ENCODE results near the gene CA11.

The CA11 gene

GRCh38 chr19:48614436-48615230 is 31.4 kb downstream of the CA11 start, which contains the start of gene FAM83E:
Gene FAM83E (minus strand): TSS chr19:48615076. CDS start chr19:48613372, 1,704 bp downstream.
- no peak for DNase-seq (ENCODE audit: low read depth in 3 of 3, low spot score in 1 of 3)

DNA sequence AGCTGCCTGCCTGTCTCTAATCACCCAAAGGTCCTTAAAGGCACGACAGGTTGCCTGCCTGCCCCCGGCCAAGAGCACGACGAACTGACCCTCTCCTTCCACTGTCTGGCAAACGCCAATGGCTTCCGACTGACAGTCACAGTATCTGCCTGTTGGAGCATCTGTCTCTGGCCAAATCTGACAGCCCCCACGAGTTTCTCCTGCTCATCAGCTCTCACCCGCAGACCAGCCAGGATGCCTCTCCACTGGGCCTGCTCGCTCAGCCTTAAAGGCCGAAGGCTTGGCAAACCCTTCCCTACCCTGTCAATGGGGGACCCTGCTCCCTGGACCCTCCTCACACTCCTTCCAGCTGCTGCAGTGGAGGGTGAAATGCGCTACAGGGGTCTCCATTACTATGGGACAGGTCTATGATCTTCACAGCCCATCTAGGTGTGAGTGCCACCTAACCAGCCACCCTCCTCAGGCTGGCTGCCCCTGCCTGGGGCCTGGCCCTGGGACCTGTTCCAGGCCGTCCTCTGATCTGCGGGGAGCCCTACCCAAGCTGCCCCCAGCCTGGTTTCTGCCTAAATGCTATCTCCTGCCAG is 32.0 kb downstream of the CA11 start:
- DNase-seq (ENCODE audit: low read depth in 3 of 3, low spot score in 1 of 3), result no peak

DNA sequence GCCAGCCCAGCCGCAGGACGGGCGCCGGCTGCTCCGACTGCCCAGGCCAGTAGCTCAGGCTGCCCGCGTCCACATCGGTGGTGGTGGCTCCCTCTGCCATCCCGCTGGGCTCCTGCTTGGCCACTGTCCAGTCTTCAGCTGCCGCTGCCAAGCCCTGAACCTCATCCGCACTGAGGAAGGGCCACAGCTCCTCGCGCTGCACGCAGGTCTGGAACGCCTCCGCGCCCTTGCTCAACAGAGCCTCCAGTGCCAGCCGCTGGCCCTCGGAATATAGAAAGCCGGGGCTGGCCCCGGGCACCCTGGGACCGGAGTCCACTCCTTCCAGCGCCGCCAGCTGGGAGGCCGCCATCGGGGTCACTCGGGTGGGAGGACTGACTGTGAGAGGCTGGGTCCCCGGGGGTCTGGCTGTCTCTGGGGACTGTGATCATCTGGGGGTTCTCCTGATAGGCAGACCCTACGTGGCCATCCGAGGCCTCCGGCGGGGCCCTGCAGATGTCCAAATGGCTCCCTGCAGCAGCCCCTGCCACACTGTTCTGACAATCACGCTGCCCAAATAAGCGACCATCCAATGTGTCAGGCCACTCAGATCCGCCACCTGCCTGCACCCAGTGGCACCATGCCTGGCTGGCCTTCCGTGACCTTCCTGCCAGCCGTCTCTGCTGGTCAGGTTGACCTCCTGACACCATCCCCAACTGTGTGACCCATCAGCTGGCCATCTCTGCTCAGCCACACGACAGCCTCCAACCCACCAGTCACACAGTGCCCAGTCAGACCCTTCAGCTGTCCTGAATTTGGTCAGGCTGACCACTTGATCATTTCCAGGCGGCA is 32.7 kb downstream of the CA11 start:
- no peak for DNase-seq (ENCODE audit: low read depth in 3 of 3, low spot score in 1 of 3)

GRCh38 chr19:48611872-48612271 is 34.1 kb downstream of the CA11 start:
- DNase-seq (ENCODE audit: low read depth in 3 of 3, low spot score in 1 of 3), result no peak

DNA sequence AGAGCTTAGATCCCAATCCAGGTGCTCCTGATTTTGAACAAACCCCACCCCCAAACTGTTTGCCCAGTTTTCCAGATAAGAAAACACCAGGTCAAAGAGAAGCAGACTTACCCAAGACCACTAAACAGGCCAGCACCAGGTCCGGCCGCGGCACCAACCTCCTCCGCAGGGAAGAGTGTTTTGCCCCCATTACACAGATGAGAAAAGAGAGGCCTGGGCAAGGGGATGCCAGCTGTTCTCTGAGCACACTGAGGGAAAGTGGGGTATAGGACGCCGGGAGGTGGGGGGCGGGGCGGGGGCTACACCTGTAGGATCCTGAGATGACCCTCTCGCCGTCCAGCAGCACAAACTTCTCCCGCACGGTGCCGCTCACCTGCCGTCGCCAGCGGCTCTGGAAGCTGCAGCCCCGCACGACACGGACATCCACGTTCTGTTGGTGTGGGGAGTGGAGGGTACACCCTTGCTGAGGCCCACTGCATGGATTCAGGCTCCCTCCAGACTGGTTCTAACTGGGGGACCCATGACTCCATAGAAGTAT is 36.3 kb downstream of the CA11 start:
- no peak for DNase-seq (ENCODE audit: low read depth in 3 of 3, low spot score in 1 of 3)

DNA sequence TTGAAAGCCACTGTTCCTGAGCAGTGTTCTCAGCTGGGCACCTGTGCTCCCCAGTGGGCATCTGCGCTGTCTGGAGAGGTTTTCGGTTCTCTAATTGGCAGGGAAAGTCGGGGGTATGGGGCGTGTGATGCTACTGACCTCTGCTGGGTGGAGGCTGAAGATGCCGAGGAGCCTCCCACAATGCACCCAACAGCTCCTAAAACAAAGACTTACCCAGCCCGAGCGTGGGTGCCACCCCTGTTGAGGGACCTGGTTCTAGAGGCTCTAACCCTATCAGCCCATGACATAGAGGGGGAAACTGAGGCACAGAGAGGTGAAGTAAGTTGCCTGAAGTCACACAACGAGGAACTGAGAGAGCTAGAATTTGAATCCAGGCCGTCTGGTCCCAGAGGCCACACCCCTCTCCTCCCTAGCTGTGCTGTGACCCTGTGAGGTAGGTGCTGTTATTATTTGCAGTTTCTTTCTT is 37.2 kb downstream of the CA11 start:
- peak in 1 of 3 donors; percentile 34 for DNase-seq (ENCODE audit: low read depth in 3 of 3, low spot score in 1 of 3)

GRCh38 chr19:48607359-48607755 is 38.6 kb downstream of the CA11 start:
- no peak for DNase-seq (ENCODE audit: low read depth in 3 of 3, low spot score in 1 of 3)

- DNase-seq (ENCODE audit: low read depth in 3 of 3, low spot score in 1 of 3), result no peak
These were observed 39.3 kb downstream of the CA11 start, which contains the start of gene SPACA4 for GRCh38 chr19:48606463-48607358. Gene SPACA4 (plus strand): TSS chr19:48606742. CDS start chr19:48606979, 237 bp downstream.

- no peak for DNase-seq (ENCODE audit: low read depth in 3 of 3, low spot score in 1 of 3)
These were observed 42.1 kb downstream of the CA11 start for GRCh38 chr19:48603850-48604249.

GRCh38 chr19:48603449-48603848 is 42.5 kb downstream of the CA11 start:
- no peak for DNase-seq (ENCODE audit: low read depth in 3 of 3, low spot score in 1 of 3)

GRCh38 chr19:48603001-48603400 is 43.0 kb downstream of the CA11 start:
- no peak for DNase-seq (ENCODE audit: low read depth in 3 of 3, low spot score in 1 of 3)

- DNase-seq (ENCODE audit: low read depth in 3 of 3, low spot score in 1 of 3), result no peak
These were observed 45.1 kb downstream of the CA11 start for GRCh38 chr19:48600679-48601417.

- no peak for DNase-seq (ENCODE audit: low read depth in 3 of 3, low spot score in 1 of 3)
These were observed 46.8 kb downstream of the CA11 start for GRCh38 chr19:48598996-48599700.

DNA sequence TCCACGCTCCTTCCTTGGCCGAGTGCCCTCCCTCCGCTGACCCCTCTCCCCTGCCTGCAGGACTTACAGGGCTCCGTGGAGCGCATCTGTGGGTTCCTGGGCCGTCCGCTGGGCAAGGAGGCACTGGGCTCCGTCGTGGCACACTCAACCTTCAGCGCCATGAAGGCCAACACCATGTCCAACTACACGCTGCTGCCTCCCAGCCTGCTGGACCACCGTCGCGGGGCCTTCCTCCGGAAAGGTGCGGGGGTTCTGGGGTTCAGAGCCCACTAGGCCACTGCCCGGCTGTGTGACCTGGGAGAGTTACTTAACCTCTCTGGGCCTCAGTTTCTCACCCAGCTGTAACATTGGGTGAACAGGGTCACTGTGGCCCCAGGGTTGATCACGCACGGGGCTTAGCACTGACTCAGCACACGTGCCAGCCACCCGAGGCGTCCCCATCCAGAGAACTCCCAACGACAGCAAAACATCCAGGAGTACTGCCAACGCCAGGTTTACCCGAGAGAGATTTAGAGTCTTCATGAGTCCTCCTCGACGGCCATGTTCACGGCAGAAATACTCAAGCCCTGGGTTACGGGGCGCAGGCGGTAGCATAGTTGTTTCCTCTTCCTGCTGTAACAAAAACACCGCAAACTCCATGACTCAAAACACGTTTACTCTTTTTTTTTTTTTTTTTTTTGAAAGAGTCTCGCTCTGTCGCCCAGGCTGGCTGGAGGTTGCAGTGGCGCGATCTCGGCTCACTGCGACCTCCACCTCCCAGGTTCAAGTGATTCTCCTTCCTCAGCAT is 49.1 kb downstream of the CA11 start:
- DNase-seq (ENCODE audit: low read depth in 3 of 3, low spot score in 1 of 3), result no peak

- DNase-seq (ENCODE audit: low read depth in 3 of 3, low spot score in 1 of 3), result no peak
These were observed 49.8 kb downstream of the CA11 start for GRCh38 chr19:48596237-48596636.

GRCh38 chr19:48595833-48596232 is 50.2 kb downstream of the CA11 start:
- no peak for DNase-seq (ENCODE audit: low read depth in 3 of 3, low spot score in 1 of 3)

DNA sequence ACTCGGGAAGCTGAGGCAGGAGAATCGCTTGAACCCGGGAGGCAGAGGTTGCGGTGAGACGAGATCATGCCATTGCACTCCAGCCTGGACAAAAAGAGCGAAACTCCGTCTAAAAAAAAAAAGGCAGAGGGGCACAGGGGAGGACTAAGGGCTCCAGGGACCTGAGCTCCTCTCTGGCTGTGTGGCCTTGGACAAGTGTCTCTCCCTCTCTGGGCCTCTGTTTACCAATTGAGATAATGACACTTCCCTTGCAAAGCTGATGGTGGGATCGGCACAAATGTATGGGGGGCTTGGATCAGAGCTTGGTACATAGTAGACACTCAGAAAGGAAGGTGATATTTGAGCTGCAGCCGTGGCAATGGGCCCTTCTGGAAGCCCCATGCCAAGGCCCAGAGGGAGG is 50.8 kb downstream of the CA11 start:
- DNase-seq (ENCODE audit: low read depth in 3 of 3, low spot score in 1 of 3), result no peak

DNA sequence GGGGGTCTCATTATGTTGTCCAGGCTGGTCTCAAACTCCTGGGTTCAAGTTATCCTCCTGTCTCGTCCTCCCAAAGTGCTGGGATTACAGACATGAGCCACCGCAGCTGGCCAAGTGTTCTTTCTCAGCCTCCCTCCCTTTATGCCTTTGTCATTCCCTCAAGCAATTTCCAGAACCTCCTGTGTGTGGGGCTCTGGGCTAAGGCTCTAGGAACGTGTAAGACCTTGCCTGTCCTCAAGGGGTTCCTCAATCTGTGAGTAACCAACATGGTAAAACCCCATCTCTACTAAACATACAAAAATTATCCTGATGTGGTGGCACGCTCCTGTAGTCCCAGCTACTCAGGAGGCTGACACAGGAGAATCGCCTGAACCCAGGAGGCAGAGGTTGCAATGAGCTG is 55.0 kb downstream of the CA11 start:
- DNase-seq (ENCODE audit: low read depth in 3 of 3, low spot score in 1 of 3), result no peak

All from stimulated activated CD4-positive, alpha-beta T cell treated with anti-CD3 and anti-CD28 coated beads, TNF-alpha, amount 100 ng/mL, for 1 hour (primary cell).